Peyer's patch (tissue), 4 donors: Measurements from ENCODE around the gene HDDC3. TPM values are rescaled to one million over a fixed set of nuclear protein-coding genes. Genes with fewer than 3 reads are reported as not detected.

ENCODE experiments used
- DNase-seq, 3 donors: peaks; one replicate each; pipeline ENCODE4 v3.0.0-alpha.2; 2017 to 2019
- H3K27ac ChIP-seq, 4 donors: fragments of 200-600 bp; sonication (generic); one replicate each; pipeline ENCODE4 v1.5.1; 2016 to 2019
- H3K27me3 ChIP-seq, 2 donors: fragments of 200-600 bp; sonication (generic); one replicate each; pipeline ENCODE4 v1.5.1; 2019
- H3K36me3 ChIP-seq, 3 donors: fragments of 200-600 bp; sonication (generic); one replicate each; pipeline ENCODE4 v1.5.1; 2016 to 2019
- H3K4me1 ChIP-seq, 4 donors: fragments of 200-600 bp; sonication (generic); one replicate each; pipeline ENCODE4 v1.5.1; 2016 to 2019
- H3K4me3 ChIP-seq, 4 donors: fragments of 200-600 bp; sonication (generic); 1 replicate in 3 of 4; 2 replicates in 1 of 4; pipeline ENCODE4 v1.5.1; 2016 to 2019; ENCODE audit warnings: mild to moderate bottlenecking in 1 of 4
- H3K9me3 ChIP-seq, 4 donors: fragments of 200-600 bp; sonication (generic); one replicate each; pipeline ENCODE4 v1.5.1; 2016 to 2019; ENCODE audit warnings: mild to moderate bottlenecking in 1 of 4
- CTCF ChIP-seq, 6 experiments: fragments of 450-650 bp in 4 of 6; fragments of 200-600 bp in 2 of 6; sonication (generic) in 1 of 6; IDR thresholded peaks; one replicate each; pipeline ENCODE4 v1.5.1; 2017 to 2019; ENCODE audit warnings: antibody characterized with exemption in 6 of 6, mild to moderate bottlenecking in 3 of 6, moderate library complexity in 1 of 6
- POLR2A ChIP-seq, 2 donors: fragments of 450-650 bp; IDR thresholded peaks; one replicate each; pipeline ENCODE4 v1.5.1; 2017; ENCODE audit warnings: antibody characterized with exemption in 2 of 2, mild to moderate bottlenecking in 2 of 2, moderate library complexity in 2 of 2
- small RNA-seq, 2 donors: library from RNA; depleted of rRNA; stranded (forward); fragments of <200 nt; gene quantifications; one replicate each; pipeline ENCODE3, GENCODE V24; 2016
- total RNA-seq, 4 donors: library from RNA; depleted of rRNA; stranded (reverse); fragments of >200 nt; gene quantifications; one replicate each; pipeline ENCODE4 v1.1.0, GENCODE V29; 2016

The HDDC3 gene
- total RNA-seq, 4 donors from 2014 or later: 16.5 to 35.6 (median 23.4) TPM

DNA sequence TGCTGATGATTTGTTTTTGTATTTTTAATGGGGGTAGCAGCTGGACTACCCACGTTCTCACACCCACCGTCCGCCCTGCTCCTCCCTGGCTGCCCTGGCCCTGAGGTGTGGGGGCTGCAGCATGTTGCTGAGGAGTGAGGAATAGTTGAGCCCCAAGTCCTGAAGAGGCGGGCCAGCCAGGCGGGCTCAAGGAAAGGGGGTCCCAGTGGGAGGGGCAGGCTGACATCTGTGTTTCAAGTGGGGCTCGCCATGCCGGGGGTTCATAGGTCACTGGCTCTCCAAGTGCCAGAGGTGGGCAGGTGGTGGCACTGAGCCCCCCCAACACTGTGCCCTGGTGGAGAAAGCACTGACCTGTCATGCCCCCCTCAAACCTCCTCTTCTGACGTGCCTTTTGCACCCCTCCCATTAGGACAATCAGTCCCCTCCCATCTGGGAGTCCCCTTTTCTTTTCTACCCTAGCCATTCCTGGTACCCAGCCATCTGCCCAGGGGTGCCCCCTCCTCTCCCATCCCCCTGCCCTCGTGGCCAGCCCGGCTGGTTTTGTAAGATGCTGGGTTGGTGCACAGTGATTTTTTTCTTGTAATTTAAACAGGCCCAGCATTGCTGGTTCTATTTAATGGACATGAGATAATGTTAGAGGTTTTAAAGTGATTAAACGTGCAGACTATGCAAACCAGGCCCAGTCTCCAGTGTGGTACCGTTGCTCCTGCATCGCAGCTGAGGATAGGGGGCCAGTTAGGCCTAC is 49.4 kb downstream of the HDDC3 start:
- H3K4me3 ChIP-seq: no peak overlapping the region
- TF ChIP-seq POLR2A (IDR thresholded peaks at IDR 0.05) (no peak), CTCF (IDR thresholded peaks at IDR 0.05) (no peak)
- H3K36me3 ChIP-seq: peaks cover 0 to 43% (median 0%) of the 10 kb centered on the region in 3 donors
- H3K27me3 ChIP-seq: no peaks in the 10 kb centered on the region
- H3K4me1 ChIP-seq: peaks cover 7 to 29% (median 18%) of the 10 kb centered on the region in 4 donors
- H3K27ac ChIP-seq: peak overlapping the region; percentile 67 to 90 (median 85)
- H3K9me3 ChIP-seq: no peaks in the 10 kb centered on the region
- DNase-seq: peak in 1 of 3 donors; percentile 39

DNA sequence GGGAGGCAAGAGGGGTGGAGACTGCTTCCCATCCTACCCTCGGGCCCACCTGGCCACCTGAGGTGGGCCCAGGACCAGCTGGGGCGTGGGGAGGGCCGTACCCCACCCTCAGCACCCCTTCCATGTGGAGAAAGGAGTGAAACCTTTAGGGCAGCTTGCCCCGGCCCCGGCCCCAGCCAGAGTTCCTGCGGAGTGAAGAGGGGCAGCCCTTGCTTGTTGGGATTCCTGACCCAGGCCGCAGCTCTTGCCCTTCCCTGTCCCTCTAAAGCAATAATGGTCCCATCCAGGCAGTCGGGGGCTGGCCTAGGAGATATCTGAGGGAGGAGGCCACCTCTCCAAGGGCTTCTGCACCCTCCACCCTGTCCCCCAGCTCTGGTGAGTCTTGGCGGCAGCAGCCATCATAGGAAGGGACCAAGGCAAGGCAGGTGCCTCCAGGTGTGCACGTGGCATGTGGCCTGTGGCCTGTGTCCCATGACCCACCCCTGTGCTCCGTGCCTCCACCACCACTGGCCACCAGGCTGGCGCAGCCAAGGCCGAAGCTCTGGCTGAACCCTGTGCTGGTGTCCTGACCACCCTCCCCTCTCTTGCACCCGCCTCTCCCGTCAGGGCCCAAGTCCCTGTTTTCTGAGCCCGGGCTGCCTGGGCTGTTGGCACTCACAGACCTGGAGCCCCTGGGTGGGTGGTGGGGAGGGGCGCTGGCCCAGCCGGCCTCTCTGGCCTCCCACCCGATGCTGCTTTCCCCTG is 50.2 kb downstream of the HDDC3 start:
- TF ChIP-seq POLR2A (IDR thresholded peaks at IDR 0.05) (no peak), CTCF (IDR thresholded peaks at IDR 0.05) (no peak)
- no peaks in the 10 kb centered on the region for H3K9me3 ChIP-seq
- H3K27me3 ChIP-seq: no peaks in the 10 kb centered on the region
- peak overlapping the region in 2 of 4 donors; percentile 3 to 90 for H3K27ac ChIP-seq
- DNase-seq: peak in 1 of 3 donors; percentile 52
- peaks cover 7 to 29% (median 18%) of the 10 kb centered on the region in 4 donors for H3K4me1 ChIP-seq
- H3K36me3 ChIP-seq: peaks cover 0 to 51% (median 0%) of the 10 kb centered on the region in 3 donors
- H3K4me3 ChIP-seq: no peak overlapping the region

DNA sequence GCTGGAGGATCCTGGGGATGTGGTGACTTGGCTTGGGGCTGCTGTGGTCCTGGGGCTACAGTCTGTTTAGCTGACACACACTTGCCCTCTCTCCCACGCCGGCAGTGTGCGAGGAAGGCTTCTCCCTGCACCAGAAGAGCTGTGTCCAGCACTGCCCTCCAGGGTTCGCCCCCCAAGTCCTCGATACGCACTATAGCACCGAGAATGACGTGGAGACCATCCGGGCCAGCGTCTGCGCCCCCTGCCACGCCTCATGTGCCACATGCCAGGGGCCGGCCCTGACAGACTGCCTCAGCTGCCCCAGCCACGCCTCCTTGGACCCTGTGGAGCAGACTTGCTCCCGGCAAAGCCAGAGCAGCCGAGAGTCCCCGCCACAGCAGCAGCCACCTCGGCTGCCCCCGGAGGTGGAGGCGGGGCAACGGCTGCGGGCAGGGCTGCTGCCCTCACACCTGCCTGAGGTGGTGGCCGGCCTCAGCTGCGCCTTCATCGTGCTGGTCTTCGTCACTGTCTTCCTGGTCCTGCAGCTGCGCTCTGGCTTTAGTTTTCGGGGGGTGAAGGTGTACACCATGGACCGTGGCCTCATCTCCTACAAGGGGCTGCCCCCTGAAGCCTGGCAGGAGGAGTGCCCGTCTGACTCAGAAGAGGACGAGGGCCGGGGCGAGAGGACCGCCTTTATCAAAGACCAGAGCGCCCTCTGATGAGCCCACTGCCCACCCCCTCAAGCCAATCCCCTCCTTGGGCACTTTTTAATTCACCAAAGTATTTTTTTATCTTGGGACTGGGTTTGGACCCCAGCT is 51.0 kb downstream of the HDDC3 start:
- Histone ChIP-seq H3K4me3 (no peak overlapping the region), H3K27ac (no peak overlapping the region), H3K4me1 (peaks cover 7 to 29% (median 18%) of the 10 kb centered on the region in 4 donors), H3K36me3 (peaks cover 0 to 59% (median 0%) of the 10 kb centered on the region in 3 donors), H3K9me3 (no peaks in the 10 kb centered on the region), H3K27me3 (no peaks in the 10 kb centered on the region)
- peak in 1 of 3 donors; percentile 49 for DNase-seq
- TF ChIP-seq POLR2A (IDR thresholded peaks at IDR 0.05) (no peak), CTCF (IDR thresholded peaks at IDR 0.05) (no peak)

DNA sequence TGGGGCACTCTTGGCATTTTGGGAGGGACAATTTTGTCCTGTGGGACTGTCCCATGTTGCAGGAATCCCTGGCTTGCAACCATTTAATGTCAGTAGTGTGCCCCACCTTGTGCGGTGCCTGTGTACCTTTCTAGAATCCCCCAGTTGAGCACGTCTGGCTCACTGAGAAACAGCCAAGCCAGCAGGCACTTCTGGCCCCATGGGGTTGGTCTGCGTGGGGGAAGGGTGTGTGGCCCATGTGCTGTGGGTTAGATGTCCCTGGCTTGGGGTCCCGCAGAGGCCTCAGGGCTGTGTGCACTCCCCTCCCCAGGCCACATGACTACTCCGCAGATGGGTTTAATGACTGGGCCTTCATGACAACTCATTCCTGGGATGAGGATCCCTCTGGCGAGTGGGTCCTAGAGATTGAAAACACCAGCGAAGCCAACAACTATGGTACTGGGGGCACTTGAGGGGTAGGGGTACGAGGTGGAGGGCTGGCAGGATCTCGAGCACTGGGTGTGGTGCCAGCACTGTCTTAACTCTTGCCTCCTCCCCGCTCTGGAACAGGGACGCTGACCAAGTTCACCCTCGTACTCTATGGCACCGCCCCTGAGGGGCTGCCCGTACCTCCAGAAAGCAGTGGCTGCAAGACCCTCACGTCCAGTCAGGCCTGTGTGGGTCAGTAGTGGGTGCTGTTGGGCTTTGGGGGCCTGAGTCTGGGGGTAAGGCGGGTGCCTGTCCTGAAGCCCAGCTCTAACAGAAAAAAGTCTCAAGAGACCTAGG is 51.8 kb downstream of the HDDC3 start:
- Histone ChIP-seq H3K27ac (no peak overlapping the region), H3K36me3 (peaks cover 0 to 67% (median 0%) of the 10 kb centered on the region in 3 donors), H3K27me3 (no peaks in the 10 kb centered on the region), H3K9me3 (no peaks in the 10 kb centered on the region), H3K4me1 (peaks cover 7 to 26% (median 16%) of the 10 kb centered on the region in 4 donors), H3K4me3 (no peak overlapping the region)
- TF ChIP-seq POLR2A (IDR thresholded peaks at IDR 0.05) (no peak), CTCF (IDR thresholded peaks at IDR 0.05) (no peak)
- DNase-seq: peak in 1 of 3 donors; percentile 42

Small RNAs within 50 kb of the gene (small RNA-seq; reads per million reads assigned to genes)
- gene RF00019: 0 reads per million in 2 donors

Other genes with a start within 250 kb of the HDDC3 start
- gene BLM, start 215.2 kb downstream of the HDDC3 start, total RNA-seq: 1 to 10 TPM in 3 of 4 donors, under 1 TPM in 1; 0.94 to 8.4 (median 4.2) TPM
- gene FURIN, start 64.0 kb downstream of the HDDC3 start, total RNA-seq: 10 to 100 TPM; 53.6 to 76.7 (median 70.1) TPM
- gene FES, start 48.0 kb downstream of the HDDC3 start, total RNA-seq: 10 to 100 TPM in 3 of 4 donors, 1 to 10 TPM in 1; 4.7 to 37.1 (median 20.5) TPM
- gene MAN2A2, start 29.2 kb downstream of the HDDC3 start, total RNA-seq: 100 to 1,000 TPM in 3 of 4 donors, 10 to 100 TPM in 1; 76.2 to 188 (median 141) TPM
- gene UNC45A, start 2.7 kb upstream of the HDDC3 start, total RNA-seq: 10 to 100 TPM; 45.6 to 78.4 (median 55.3) TPM
- 10 to 100 TPM; 10.2 to 23.1 (median 20.1) TPM for gene RCCD1, start 22.3 kb upstream of the HDDC3 start, total RNA-seq
- 10 to 100 TPM; 11.9 to 86.6 (median 22.8) TPM for gene PRC1, start 62.0 kb upstream of the HDDC3 start, total RNA-seq
- gene VPS33B, start 90.0 kb upstream of the HDDC3 start, total RNA-seq: 10 to 100 TPM; 12.4 to 31.5 (median 27.8) TPM
- gene SV2B, start 167.7 kb upstream of the HDDC3 start, total RNA-seq: 1 to 10 TPM in 1 of 4 donors, under 1 TPM in 3; 0.18 to 2.5 (median 0.69) TPM